NCI-H2107 treated with DMSO at 0.1 percent for 48 hours (cell line): ENCODE measurements around the gene CELF5.
"Not testable (repeated sequence)": the region's sequence is repeated elsewhere in the genome, so short reads cannot be mapped to it uniquely, and the experiment has no call there.

ENCODE experiments used
- DNase-seq: peaks from one replicate; lab custom pipeline; 2025; ENCODE audit not compliant: unreplicated experiment; lab: John Stamatoyannopoulos, UW

Gene CELF5

GRCh38 chr19:3289971-3290569 is 65.6 kb downstream of the CELF5 start:
- DNase-seq, result no peak

- DNase-seq, result not testable (repeated sequence)
These were observed 66.4 kb downstream of the CELF5 start for GRCh38 chr19:3290858-3291257.

DNA sequence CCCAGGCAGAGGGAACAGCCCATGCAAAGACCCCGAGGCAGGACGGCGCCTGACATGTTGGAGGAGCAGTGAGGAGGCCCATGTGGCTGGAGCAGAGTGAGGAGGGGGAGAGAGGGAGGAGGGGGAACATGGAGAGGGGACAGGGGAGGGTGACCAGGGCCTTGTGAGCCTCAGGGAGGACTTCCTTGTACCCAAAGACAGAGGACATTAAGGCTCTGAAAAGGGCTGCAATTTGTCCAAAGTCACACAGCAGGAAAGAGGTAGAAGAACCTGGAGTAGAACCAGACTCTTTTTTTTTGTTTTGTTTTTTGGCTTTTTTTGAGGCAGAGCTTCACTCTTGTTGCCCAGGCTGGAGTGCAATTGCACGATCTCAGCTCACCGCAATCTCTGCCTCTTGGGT is 67.2 kb downstream of the CELF5 start:
- no peak for DNase-seq

DNA sequence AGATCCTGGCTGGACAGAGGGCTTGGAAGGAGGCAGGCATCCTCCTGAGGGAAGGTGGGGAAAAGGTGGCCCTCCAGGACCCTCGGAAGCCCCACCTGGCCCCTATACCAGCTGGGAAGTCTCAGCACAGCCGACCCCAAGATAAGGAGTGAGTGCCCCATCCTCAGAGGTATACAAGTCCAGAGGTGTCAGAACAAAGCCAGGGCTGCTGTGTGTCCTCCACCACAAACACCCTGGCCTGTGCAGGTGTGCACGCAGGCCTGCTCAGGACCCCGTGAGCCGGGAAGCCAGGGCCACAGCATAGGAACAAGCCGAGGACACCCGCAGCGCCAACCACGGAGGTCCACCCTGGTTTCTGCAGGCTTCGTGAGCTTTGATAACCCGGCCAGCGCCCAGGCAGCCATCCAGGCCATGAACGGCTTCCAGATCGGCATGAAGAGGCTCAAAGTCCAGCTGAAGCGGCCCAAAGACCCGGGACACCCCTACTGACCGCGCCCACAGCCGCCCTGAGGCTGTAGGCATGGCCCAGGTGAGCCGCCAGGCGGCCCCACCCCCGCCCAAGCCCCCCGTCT is 68.6 kb downstream of the CELF5 start:
- no peak for DNase-seq

GRCh38 chr19:3293560-3293959 is 69.1 kb downstream of the CELF5 start:
- DNase-seq, result no peak

- DNase-seq, result no peak
These were observed 69.8 kb downstream of the CELF5 start for GRCh38 chr19:3294080-3294850.

DNA sequence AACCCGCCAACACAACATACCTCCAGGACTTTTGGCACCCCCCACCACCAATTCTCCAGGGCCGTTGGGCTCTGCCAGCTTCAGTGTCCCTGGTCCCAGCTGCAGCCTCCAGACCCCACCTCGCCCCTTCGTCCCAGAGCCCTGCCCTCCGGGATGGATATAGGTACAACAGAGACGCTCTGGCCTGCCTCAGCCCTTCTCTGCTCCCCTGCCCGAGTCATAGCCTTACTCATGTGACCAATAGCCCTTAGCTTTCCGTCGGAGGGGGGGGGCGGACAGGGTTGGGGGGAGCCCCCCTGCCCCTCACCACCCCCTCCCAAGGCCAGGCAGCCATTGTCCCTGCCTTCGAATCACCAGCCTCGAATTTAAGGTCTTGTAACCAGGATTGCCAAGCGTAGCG is 71.1 kb downstream of the CELF5 start:
- no peak for DNase-seq

DNA sequence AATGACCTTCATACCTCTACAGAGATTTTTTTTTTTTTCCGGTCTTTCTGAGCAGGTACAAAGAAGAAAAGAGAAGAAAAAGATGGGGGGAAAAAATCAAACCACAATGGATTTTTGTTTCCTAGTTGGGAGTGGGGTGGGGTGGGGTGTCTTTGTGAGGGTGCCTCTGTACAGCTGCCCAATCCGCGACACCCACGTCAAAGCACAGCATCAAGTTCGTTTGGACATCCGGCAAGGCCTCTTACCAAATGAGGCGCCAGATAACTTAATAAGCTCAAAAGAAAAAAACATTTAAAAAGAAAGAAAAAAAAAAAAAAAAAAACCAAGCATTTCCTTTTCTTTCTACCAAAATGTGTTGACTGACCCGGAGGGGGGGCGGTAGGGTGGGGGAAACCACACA is 71.6 kb downstream of the CELF5 start:
- no peak for DNase-seq

- no peak for DNase-seq
These were observed 72.0 kb downstream of the CELF5 start for GRCh38 chr19:3296446-3296845.

GRCh38 chr19:3298853-3299449 is 74.5 kb downstream of the CELF5 start:
- no peak for DNase-seq

DNA sequence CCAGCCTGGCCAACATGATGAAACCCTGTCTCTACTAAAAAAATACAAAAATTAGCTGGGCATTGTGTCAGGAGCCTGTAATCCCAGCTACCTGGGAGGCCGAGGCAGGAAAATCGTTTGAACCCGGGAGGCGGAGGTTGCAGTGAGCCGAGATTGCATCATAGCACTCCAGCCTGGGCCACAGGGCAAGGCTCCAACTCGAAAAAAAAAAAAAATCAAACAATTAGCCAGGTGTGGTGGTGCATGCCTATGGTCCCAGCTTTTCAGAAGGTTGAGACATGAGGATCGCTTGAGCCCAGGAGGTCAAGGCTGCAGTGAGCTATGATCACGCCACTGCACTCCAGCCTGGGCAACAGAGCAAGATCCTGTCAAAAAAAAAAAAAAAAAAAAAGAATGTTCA is 76.1 kb downstream of the CELF5 start:
- DNase-seq, result not testable (repeated sequence)

DNA sequence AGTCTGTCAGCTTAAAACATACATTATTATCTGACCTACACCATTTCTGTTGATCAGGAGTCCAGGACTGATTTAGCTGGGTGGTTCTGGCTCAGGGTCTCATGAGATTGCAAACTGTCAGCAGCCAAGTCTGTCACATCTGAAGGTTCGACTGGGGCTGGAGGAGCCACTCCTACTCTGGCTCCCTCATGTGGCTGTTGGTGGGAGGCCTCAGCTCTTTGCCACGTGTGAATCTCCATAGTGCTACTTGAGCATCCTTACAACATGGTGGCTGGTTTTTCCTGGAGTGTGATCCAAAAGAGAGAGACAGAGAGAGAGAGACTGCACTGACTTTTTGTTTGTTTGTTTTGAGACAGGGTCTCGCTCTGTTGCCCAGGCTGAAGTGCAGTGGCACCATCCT is 78.3 kb downstream of the CELF5 start:
- no peak for DNase-seq

- peak; percentile 44 for DNase-seq
These were observed 80.5 kb downstream of the CELF5 start for GRCh38 chr19:3304871-3305423.

DNA sequence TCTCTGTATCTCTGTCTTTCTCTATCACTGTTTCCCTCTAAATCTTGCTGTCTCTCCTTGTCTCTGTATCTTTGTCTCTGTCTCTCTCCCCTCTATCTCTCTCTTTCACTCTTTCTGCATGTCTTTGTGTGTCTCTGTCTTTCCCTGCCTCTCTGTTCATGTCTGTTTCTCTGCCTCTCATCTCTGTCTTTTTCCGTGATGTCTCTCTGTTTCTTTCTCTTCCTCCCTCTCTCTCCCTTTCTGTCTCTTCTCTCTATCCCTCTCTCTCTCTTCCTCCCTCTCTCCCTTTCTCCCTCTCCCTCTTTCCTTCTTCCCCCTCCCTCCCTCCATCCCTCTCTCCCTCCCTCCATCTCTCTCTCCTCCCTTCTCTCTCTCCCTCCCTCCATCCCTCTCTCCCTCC is 85.3 kb downstream of the CELF5 start:
- no peak for DNase-seq

- no peak for DNase-seq
These were observed 85.8 kb downstream of the CELF5 start for GRCh38 chr19:3310280-3310679.

DNA sequence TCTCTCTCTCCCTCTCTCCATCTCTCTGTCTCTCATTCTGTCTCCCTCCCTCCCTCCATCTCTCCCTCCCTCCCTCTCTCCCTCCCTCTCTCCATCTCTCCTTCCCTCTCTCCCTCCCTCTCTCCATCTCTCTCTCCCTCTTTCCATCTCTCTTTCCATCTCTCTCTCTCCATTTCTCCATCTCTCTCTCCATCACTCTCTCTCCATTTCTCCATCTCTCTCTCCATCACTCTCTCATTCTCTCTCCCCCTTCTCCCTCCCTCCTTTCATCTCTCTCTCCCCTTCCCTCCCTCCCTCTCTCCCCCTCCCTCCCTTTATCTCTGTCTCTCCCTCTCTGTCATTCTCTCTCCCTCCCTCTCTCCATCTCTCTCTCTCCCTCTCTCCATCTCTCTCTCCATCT is 86.2 kb downstream of the CELF5 start:
- DNase-seq, result no peak

GRCh38 chr19:3313199-3313575 is 88.7 kb downstream of the CELF5 start:
- no peak for DNase-seq

- no peak for DNase-seq
These were observed 90.7 kb downstream of the CELF5 start for GRCh38 chr19:3314962-3315675.

DNA sequence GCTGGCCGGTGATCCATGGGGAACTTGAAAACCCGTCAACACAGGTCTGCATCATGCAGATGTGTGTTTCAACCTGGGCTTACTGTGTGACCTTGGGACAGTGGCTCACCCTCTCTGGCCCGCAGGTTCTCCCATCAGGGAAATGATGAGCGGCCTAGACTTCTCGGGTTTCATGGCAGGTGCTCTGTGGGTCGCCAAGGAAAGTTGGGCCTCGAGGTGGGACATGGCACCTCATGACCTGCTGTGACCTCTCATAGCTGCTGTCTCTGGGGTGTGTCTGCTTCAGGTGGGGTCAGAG is 91.2 kb downstream of the CELF5 start:
- no peak for DNase-seq

GRCh38 chr19:3316132-3316648 is 91.7 kb downstream of the CELF5 start:
- DNase-seq, result no peak

GRCh38 chr19:3316659-3317207 is 92.3 kb downstream of the CELF5 start:
- no peak for DNase-seq
